ENCODE results near the gene TOM1. TPM values are rescaled to one million over a fixed set of nuclear protein-coding genes. Genes with fewer than 3 reads are reported as not detected.
A peak's percentile ranks its signal among the peaks of the same experiment; 100 is the strongest.

TOM1 gene
- total and polyA plus RNA-seq, 2 of the 13 experiments (the other 11 are each of a cell fraction or from before 2014, with no cell fraction given): 30.8 to 87.3 TPM

- TF ChIP-seq TIGD3 (CRISPR knock-in tag; IDR thresholded peaks at IDR 0.05; ENCODE audit: borderline replicate concordance) (0 out of 2 replicates have a peak, but pooled peaks have one; percentile 50), ATM (IDR thresholded peaks at IDR 0.05; ENCODE audit: borderline replicate concordance) (no peak), TOPORS (CRISPR knock-in tag; IDR thresholded peaks at IDR 0.05) (peak; percentile 71; the same call in 1 of the 2 replicates), KLF13 (CRISPR knock-in tag; IDR thresholded peaks at IDR 0.05) (no peak), NFE2L2 (IDR thresholded peaks at IDR 0.05; ENCODE audit: low read length) (no peak), HMGXB3 (CRISPR knock-in tag; IDR thresholded peaks at IDR 0.05; ENCODE audit: borderline replicate concordance) (peak; percentile 93), ZNF20 (CRISPR knock-in tag; IDR thresholded peaks at IDR 0.05) (no peak), ZNF263 (CRISPR knock-in tag; IDR thresholded peaks at IDR 0.05) (peak; percentile 42; the same call in 1 of the 2 replicates), ZNF691 (CRISPR knock-in tag; IDR thresholded peaks at IDR 0.05; ENCODE audit: borderline replicate concordance, low read depth) (peak; percentile 93; the same call in 1 of the 2 replicates), RXRA (CRISPR knock-in tag; IDR thresholded peaks at IDR 0.05) (peak; percentile 98), ZIK1 (CRISPR knock-in tag; IDR thresholded peaks at IDR 0.05; ENCODE audit: borderline replicate concordance, low read depth) (peak; percentile 87; the same call in 1 of the 2 replicates), FOXA3 (CRISPR knock-in tag; IDR thresholded peaks at IDR 0.05) (peak; percentile 99), POGK (CRISPR knock-in tag; conservative IDR thresholded peaks at IDR 0.05) (peak; percentile 86), SAFB2 (CRISPR knock-in tag; IDR thresholded peaks at IDR 0.05; ENCODE audit: borderline replicate concordance, low read depth) (peak; percentile 77; the same call in 1 of the 2 replicates), ZNF615 (CRISPR knock-in tag; IDR thresholded peaks at IDR 0.05; ENCODE audit: borderline replicate concordance) (no peak), ZNF800 (CRISPR knock-in tag; IDR thresholded peaks at IDR 0.05) (no peak), GABPB1 (CRISPR knock-in tag; IDR thresholded peaks at IDR 0.05) (peak; percentile 83), KMT2A (CRISPR knock-in tag; IDR thresholded peaks at IDR 0.05) (peak; percentile 88; the same call in 1 of the 2 replicates), BCL6 (CRISPR knock-in tag; IDR thresholded peaks at IDR 0.05) (peak; percentile 90)
Measured at GRCh38 chr22:35328472-35328885, 28.8 kb downstream of the TOM1 start (continued).
